SK-N-SH (cell line): ENCODE measurements around the gene DCDC1.

Source experiments
- EP300 ChIP-seq, 2 experiments: IDR thresholded peaks; 2 replicates each; pipeline versions ENCODE4 v1.4.0 to v1.6.1; 2012; ENCODE audit warnings: borderline replicate concordance in 1 of 2, low read depth in 1 of 2, low read length in 1 of 2
- EZH2phosphoT487 ChIP-seq: fragments of 200-600 bp; sonication (generic); IDR thresholded peaks from 2 replicates; pipeline ENCODE4 v1.6.1; 2017; ENCODE audit warnings: low read depth, mixed run types, mild to moderate bottlenecking, antibody characterized with exemption, moderate library complexity, borderline replicate concordance
- POLR2AphosphoS5 ChIP-seq: IDR thresholded peaks from 2 replicates; pipeline ENCODE4 v1.6.1; 2012; ENCODE audit warnings: low read depth, low read length
- YY1 ChIP-seq: IDR thresholded peaks from 2 replicates; pipeline ENCODE4 v1.4.0; 2012; ENCODE audit warnings: low read depth, mild to moderate bottlenecking
- TF ChIP-seq, protein P1 (sequence below): fragments of 200-600 bp; sonication (generic); IDR thresholded peaks from 2 replicates; pipeline ENCODE4 v1.6.1; 2017; ENCODE audit warnings: antibody characterized with exemption, mild to moderate bottlenecking, moderate library complexity

GRCh38 chr11:30853439-30853838 lies 516.1 kb downstream of the DCDC1 start:
- TF ChIP-seq EZH2phosphoT487 (no peak), POLR2AphosphoS5 (no peak), YY1 (no peak), EP300 (IDR thresholded peaks at IDR 0.05; ENCODE audit: borderline replicate concordance in 1 of 2, low read depth in 1 of 2, low read length in 1 of 2) (no peak)
- TF ChIP-seq, protein P1, sequence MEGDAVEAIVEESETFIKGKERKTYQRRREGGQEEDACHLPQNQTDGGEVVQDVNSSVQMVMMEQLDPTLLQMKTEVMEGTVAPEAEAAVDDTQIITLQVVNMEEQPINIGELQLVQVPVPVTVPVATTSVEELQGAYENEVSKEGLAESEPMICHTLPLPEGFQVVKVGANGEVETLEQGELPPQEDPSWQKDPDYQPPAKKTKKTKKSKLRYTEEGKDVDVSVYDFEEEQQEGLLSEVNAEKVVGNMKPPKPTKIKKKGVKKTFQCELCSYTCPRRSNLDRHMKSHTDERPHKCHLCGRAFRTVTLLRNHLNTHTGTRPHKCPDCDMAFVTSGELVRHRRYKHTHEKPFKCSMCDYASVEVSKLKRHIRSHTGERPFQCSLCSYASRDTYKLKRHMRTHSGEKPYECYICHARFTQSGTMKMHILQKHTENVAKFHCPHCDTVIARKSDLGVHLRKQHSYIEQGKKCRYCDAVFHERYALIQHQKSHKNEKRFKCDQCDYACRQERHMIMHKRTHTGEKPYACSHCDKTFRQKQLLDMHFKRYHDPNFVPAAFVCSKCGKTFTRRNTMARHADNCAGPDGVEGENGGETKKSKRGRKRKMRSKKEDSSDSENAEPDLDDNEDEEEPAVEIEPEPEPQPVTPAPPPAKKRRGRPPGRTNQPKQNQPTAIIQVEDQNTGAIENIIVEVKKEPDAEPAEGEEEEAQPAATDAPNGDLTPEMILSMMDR = no peak
